ENCODE results near the gene ITPR2.

ITPR2 gene

GRCh38 chr12:26473291-26473690, 359.7 kb downstream of the ITPR2 start:
- TF ChIP-seq CTCF (IDR thresholded peaks at IDR 0.05; ENCODE audit: borderline replicate concordance, insufficient read depth, low read depth, low read length): no peak
- no peak overlapping the region for H3K4me3 ChIP-seq (ENCODE audit: low read depth, low read length)

- no peak overlapping the region for H3K4me3 ChIP-seq (ENCODE audit: low read depth, low read length)
- TF ChIP-seq CTCF (IDR thresholded peaks at IDR 0.05; ENCODE audit: borderline replicate concordance, insufficient read depth, low read depth, low read length): no peak
Measured at GRCh38 chr12:26471560-26471959, 361.4 kb downstream of the ITPR2 start.

- H3K4me3 ChIP-seq (ENCODE audit: low read depth, low read length): no peak overlapping the region
- no peak for TF ChIP-seq CTCF (IDR thresholded peaks at IDR 0.05; ENCODE audit: borderline replicate concordance, insufficient read depth, low read depth, low read length)
Measured at GRCh38 chr12:26469421-26470180, 363.4 kb downstream of the ITPR2 start.

- H3K4me3 ChIP-seq (ENCODE audit: low read depth, low read length): no peak overlapping the region
Measured at GRCh38 chr12:26467351-26467750, 365.6 kb downstream of the ITPR2 start.

GRCh38 chr12:26466726-26467125, 366.3 kb downstream of the ITPR2 start:
- TF ChIP-seq CTCF (IDR thresholded peaks at IDR 0.05; ENCODE audit: borderline replicate concordance, insufficient read depth, low read depth, low read length): no peak

More at GRCh38 chr12:26467351-26467750, 365.6 kb downstream of the ITPR2 start:
- no peak for TF ChIP-seq CTCF (IDR thresholded peaks at IDR 0.05; ENCODE audit: borderline replicate concordance, insufficient read depth, low read depth, low read length)

GRCh38 chr12:26465419-26466097, 367.4 kb downstream of the ITPR2 start:
- TF ChIP-seq CTCF (IDR thresholded peaks at IDR 0.05; ENCODE audit: borderline replicate concordance, insufficient read depth, low read depth, low read length): no peak
- H3K4me3 ChIP-seq (ENCODE audit: low read depth, low read length): no peak overlapping the region

More at GRCh38 chr12:26466726-26467125, 366.3 kb downstream of the ITPR2 start:
- no peak overlapping the region for H3K4me3 ChIP-seq (ENCODE audit: low read depth, low read length)

GRCh38 chr12:26461776-26462175, 371.2 kb downstream of the ITPR2 start:
- no peak overlapping the region for H3K4me3 ChIP-seq (ENCODE audit: low read depth, low read length)
- no peak for TF ChIP-seq CTCF (IDR thresholded peaks at IDR 0.05; ENCODE audit: borderline replicate concordance, insufficient read depth, low read depth, low read length)

Measured in GM12875 (cell line).